Trophoblast cell (in vitro differentiated cells and primary cell): Measurements from ENCODE around the gene ZFP36L2.
A peak's percentile ranks its signal among the peaks of the same experiment; 100 is the strongest.

Source experiments
- DNase-seq, 2 donors: peaks; one replicate each; pipeline ENCODE4 v3.0.0-alpha.2; 2016
- H2AFZ ChIP-seq: 2 replicates; pipeline ENCODE4 v1.6.1; 2013; ENCODE audit warnings: low read length, moderate library complexity, mild to moderate bottlenecking; ENCODE audit not compliant: insufficient read depth, poor library complexity
- H2AK5ac ChIP-seq: 2 replicates; pipeline ENCODE4 v1.6.1; 2013; ENCODE audit warnings: mild to moderate bottlenecking, low read length
- H2BK120ac ChIP-seq: 2 replicates; pipeline ENCODE4 v1.6.1; 2013; ENCODE audit warnings: low read length, mild to moderate bottlenecking, moderate library complexity; ENCODE audit not compliant: insufficient read depth, poor library complexity
- H2BK12ac ChIP-seq: 2 replicates; pipeline ENCODE4 v1.6.1; 2013; ENCODE audit warnings: mild to moderate bottlenecking, low read length, moderate library complexity
- H2BK5ac ChIP-seq: 2 replicates; pipeline ENCODE4 v1.6.1; 2013; ENCODE audit warnings: low read length, low read depth, moderate library complexity, mild to moderate bottlenecking; ENCODE audit not compliant: poor library complexity
- H3K14ac ChIP-seq: 2 replicates; pipeline ENCODE4 v1.6.1; 2013; ENCODE audit warnings: mild to moderate bottlenecking, low read length
- H3K18ac ChIP-seq: 2 replicates; pipeline ENCODE4 v1.6.1; 2013; ENCODE audit warnings: mild to moderate bottlenecking, low read length
- H3K23ac ChIP-seq: 2 replicates; pipeline ENCODE4 v1.6.1; 2013; ENCODE audit warnings: low read length
- H3K27ac ChIP-seq: 2 replicates; pipeline ENCODE4 v1.5.1; 2013; ENCODE audit warnings: low read depth, mild to moderate bottlenecking, inconsistent platforms, low read length, moderate library complexity
- H3K27me3 ChIP-seq: 2 replicates; pipeline ENCODE4 v1.6.1; 2013; ENCODE audit warnings: inconsistent platforms, mild to moderate bottlenecking, low read length, moderate library complexity; ENCODE audit not compliant: insufficient read depth
- H3K36me3 ChIP-seq, 2 experiments: 1 replicate in 1 of 2; 2 replicates in 1 of 2; pipeline ENCODE4 v1.6.1; 2013; ENCODE audit warnings: low read length in 2 of 2, mild to moderate bottlenecking in 2 of 2, moderate library complexity in 1 of 2; ENCODE audit not compliant: insufficient read depth in 2 of 2, control insufficient read depth in 1 of 2
- H3K4ac ChIP-seq: 2 replicates; pipeline ENCODE4 v1.6.1; 2013; ENCODE audit warnings: low read depth, mild to moderate bottlenecking, low read length, moderate library complexity
- H3K4me1 ChIP-seq, 2 experiments: 1 replicate in 1 of 2; 2 replicates in 1 of 2; pipeline ENCODE4 v1.6.1; 2013; ENCODE audit warnings: low read length in 2 of 2, mild to moderate bottlenecking in 2 of 2, moderate library complexity in 1 of 2; ENCODE audit not compliant: insufficient read depth in 2 of 2, control insufficient read depth in 1 of 2
- H3K4me2 ChIP-seq: 2 replicates; pipeline ENCODE4 v1.6.1; 2013; ENCODE audit warnings: inconsistent platforms, mild to moderate bottlenecking, low read length, moderate library complexity
- H3K4me3 ChIP-seq: 2 replicates; pipeline ENCODE4 v1.5.1; 2013; ENCODE audit warnings: mild to moderate bottlenecking, low read depth, low read length, inconsistent platforms
- H3K79me1 ChIP-seq: one replicate; pipeline ENCODE4 v1.6.1; 2013; ENCODE audit warnings: low read length
- H3K79me2 ChIP-seq: 2 replicates; pipeline ENCODE4 v1.6.1; 2013; ENCODE audit warnings: low read length, mild to moderate bottlenecking; ENCODE audit not compliant: control insufficient read depth, insufficient read depth, poor library complexity
- H3K9ac ChIP-seq: 2 replicates; pipeline ENCODE4 v1.6.1; 2013; ENCODE audit warnings: mild to moderate bottlenecking, low read length
- H3K9me3 ChIP-seq: 2 replicates; pipeline ENCODE4 v1.6.1; 2013; ENCODE audit warnings: low read depth, mild to moderate bottlenecking, control low read depth, inconsistent platforms, low read length; ENCODE audit not compliant: insufficient read depth
- H4K12ac ChIP-seq: 2 replicates; pipeline ENCODE4 v1.6.1; 2013; ENCODE audit warnings: low read depth, mild to moderate bottlenecking, low read length, moderate library complexity
- H4K8ac ChIP-seq: 2 replicates; pipeline ENCODE4 v1.6.1; 2013; ENCODE audit warnings: low read depth, mild to moderate bottlenecking, low read length, moderate library complexity
- H4K91ac ChIP-seq: one replicate; pipeline ENCODE4 v1.6.1; 2013; ENCODE audit warnings: low read depth, mild to moderate bottlenecking, low read length, moderate library complexity
- WGBS: extraction: QIAGEN DNeasy Blood & Tissue Kit; methylation state at CpG from one replicate; pipeline ENCODE4 v1.1.7; 2013; ENCODE audit warnings: missing lambda C conversion rate; ENCODE audit not compliant: insufficient read length, insufficient coverage; ENCODE audit errors: extremely low coverage; 5-methylcytosine and 5-hydroxymethylcytosine counted together

Gene ZFP36L2

GRCh38 chr2:43194121-43194869 is 32.1 kb downstream of the ZFP36L2 start:
- Histone ChIP-seq H3K36me3 (no peaks in the 10 kb centered on the region), H2BK5ac (peak overlapping the region; percentile 23), H3K4me2 (no peak overlapping the region), H3K79me1 (peaks cover 9% of the 10 kb centered on the region), H3K9ac (no peak overlapping the region), H3K27me3 (no peaks in the 10 kb centered on the region), H2AK5ac (peak overlapping the region; percentile 50), H3K27ac (no peak overlapping the region), H2BK120ac (peak overlapping the region; percentile 41), H3K79me2 (peaks cover 2% of the 10 kb centered on the region), H4K12ac (no peak overlapping the region), H4K8ac (no peak overlapping the region), H3K23ac (no peak overlapping the region), H2BK12ac (peak overlapping the region; percentile 3), H2AFZ (no peak overlapping the region), H3K4me1 (peaks cover 16 to 17% of the 10 kb centered on the region in 2 experiments), H3K14ac (peak overlapping the region; percentile 71), H4K91ac (peak overlapping the region; percentile 42), H3K4me3 (no peak overlapping the region), H3K9me3 (no peaks in the 10 kb centered on the region), H3K18ac (peak overlapping the region; percentile 33), H3K4ac (no peak overlapping the region)
- WGBS = no CpG with 5 or more reads among the region's 13 CpGs
- no peak for DNase-seq

- peaks cover 2% of the 10 kb centered on the region for H3K79me2 ChIP-seq
- H3K27me3 ChIP-seq = no peaks in the 10 kb centered on the region
- H3K27ac ChIP-seq = no peak overlapping the region
- no peak overlapping the region for H2BK5ac ChIP-seq
- H3K9ac ChIP-seq = no peak overlapping the region
- H4K91ac ChIP-seq = peak overlapping the region; percentile 26
- H3K4me1 ChIP-seq = peaks cover 16 to 17% of the 10 kb centered on the region in 2 experiments
- no peak overlapping the region for H3K4me2 ChIP-seq
- peak overlapping the region; percentile 50 for H2AK5ac ChIP-seq
- WGBS = no CpG with 5 or more reads among the region's 4 CpGs
- H3K4ac ChIP-seq = no peak overlapping the region
- H3K14ac ChIP-seq = peak overlapping the region; percentile 68
- no peak overlapping the region for H4K8ac ChIP-seq
- no peak for DNase-seq
- no peaks in the 10 kb centered on the region for H3K36me3 ChIP-seq
- no peaks in the 10 kb centered on the region for H3K9me3 ChIP-seq
- H3K79me1 ChIP-seq = peaks cover 9% of the 10 kb centered on the region
- H4K12ac ChIP-seq = no peak overlapping the region
- no peak overlapping the region for H3K23ac ChIP-seq
- no peak overlapping the region for H3K4me3 ChIP-seq
- H2BK12ac ChIP-seq = no peak overlapping the region
- H3K18ac ChIP-seq = no peak overlapping the region
- peak overlapping the region; percentile 37 for H2BK120ac ChIP-seq
- H2AFZ ChIP-seq = no peak overlapping the region
These were observed 32.7 kb downstream of the ZFP36L2 start for GRCh38 chr2:43193652-43194120.

- H2BK12ac ChIP-seq = peak overlapping the region; percentile 2
- H3K14ac ChIP-seq = peak overlapping the region; percentile 34
- no peaks in the 10 kb centered on the region for H3K36me3 ChIP-seq
- no peak overlapping the region for H3K18ac ChIP-seq
- H3K4me3 ChIP-seq = no peak overlapping the region
- no peak overlapping the region for H3K4ac ChIP-seq
- H3K4me2 ChIP-seq = no peak overlapping the region
- no peak for DNase-seq
- no peak overlapping the region for H4K8ac ChIP-seq
- H3K4me1 ChIP-seq = peaks cover 16 to 17% of the 10 kb centered on the region in 2 experiments
- H3K9ac ChIP-seq = no peak overlapping the region
- H4K12ac ChIP-seq = no peak overlapping the region
- H3K79me1 ChIP-seq = peaks cover 7% of the 10 kb centered on the region
- no peak overlapping the region for H3K23ac ChIP-seq
- no CpG with 5 or more reads among the region's 12 CpGs for WGBS
- H4K91ac ChIP-seq = peak overlapping the region; percentile 8
- H3K27me3 ChIP-seq = no peaks in the 10 kb centered on the region
- peak overlapping the region; percentile 8 for H2BK120ac ChIP-seq
- no peak overlapping the region for H2BK5ac ChIP-seq
- H2AK5ac ChIP-seq = peak overlapping the region; percentile 30
- H2AFZ ChIP-seq = no peak overlapping the region
- H3K9me3 ChIP-seq = no peaks in the 10 kb centered on the region
- no peak overlapping the region for H3K27ac ChIP-seq
- peaks cover 2% of the 10 kb centered on the region for H3K79me2 ChIP-seq
These were observed 33.4 kb downstream of the ZFP36L2 start for GRCh38 chr2:43192744-43193651.

GRCh38 chr2:43191947-43192516 is 34.4 kb downstream of the ZFP36L2 start:
- Histone ChIP-seq H3K4me2 (no peak overlapping the region), H3K4me1 (peaks cover 16 to 17% of the 10 kb centered on the region in 2 experiments), H3K23ac (no peak overlapping the region), H2AK5ac (no peak overlapping the region), H3K27me3 (no peaks in the 10 kb centered on the region), H2BK120ac (no peak overlapping the region), H2AFZ (no peak overlapping the region), H3K9ac (no peak overlapping the region), H3K79me2 (peaks cover 2% of the 10 kb centered on the region), H3K18ac (no peak overlapping the region), H3K79me1 (peaks cover 7% of the 10 kb centered on the region), H3K4ac (no peak overlapping the region), H3K27ac (no peak overlapping the region), H3K14ac (no peak overlapping the region), H4K12ac (no peak overlapping the region), H3K36me3 (no peaks in the 10 kb centered on the region), H4K91ac (no peak overlapping the region), H2BK12ac (no peak overlapping the region), H3K4me3 (no peak overlapping the region), H2BK5ac (no peak overlapping the region), H4K8ac (no peak overlapping the region), H3K9me3 (no peaks in the 10 kb centered on the region)
- no CpG with 5 or more reads among the region's 3 CpGs for WGBS
- DNase-seq = no peak
